Esophagus muscularis mucosa (tissue), 4 donors: Measurements from ENCODE around the gene SCARF2.

Experiments
- CTCF ChIP-seq, 3 experiments: fragments of 200-600 bp in 2 of 3; fragments of 450-650 bp in 1 of 3; sonication (generic) in 2 of 3; IDR thresholded peaks; one replicate each; pipeline ENCODE4 v1.5.1; 2017 to 2019; ENCODE audit warnings: antibody characterized with exemption in 3 of 3, mild to moderate bottlenecking in 2 of 3, moderate library complexity in 1 of 3
- EP300 ChIP-seq: sonication (generic); formaldehyde crosslinking; IDR thresholded peaks from one replicate; pipeline ENCODE4 v1.6.1; 2017; ENCODE audit warnings: antibody characterized with exemption
- POLR2A ChIP-seq: fragments of 450-650 bp; IDR thresholded peaks from one replicate; pipeline ENCODE4 v1.6.1; 2017; ENCODE audit warnings: antibody characterized with exemption, moderate library complexity, mild to moderate bottlenecking, low read depth

- TF ChIP-seq POLR2A (no peak), EP300 (no peak), CTCF (IDR thresholded peaks at IDR 0.05) (no peak)
Measured at GRCh38 chr22:20436307-20436767, 1.3 kb downstream of the SCARF2 start.
